Activated T-helper 2 cell treated with anti-CD3 and anti-CD28 coated beads, Interferon-gamma antibody, Interleukin-2, Interleukin-4, amounts not matched to agents 10 μg/mL and 5 μg/mL and 100 μg/mL, durations not matched to agents 14 hours and 24 hours and 36 hours (primary cell): ENCODE measurements around the gene MCAM. TPM values are rescaled to one million over a fixed set of nuclear protein-coding genes. Genes with fewer than 3 reads are reported as not detected.

Experiments
- DNase-seq: peaks from one replicate; pipeline ENCODE4 v3.0.0; 2021; ENCODE audit warnings: low spot score
- H3K27ac Mint-ChIP-seq: one replicate; pipeline ENCODE4 v1.8.0; 2021; ENCODE audit warnings: mixed read lengths
- H3K27me3 Mint-ChIP-seq: one replicate; pipeline ENCODE4 v1.8.0; 2021; ENCODE audit warnings: low read depth, mixed read lengths
- H3K36me3 Mint-ChIP-seq: one replicate; pipeline ENCODE4 v1.8.0; 2021; ENCODE audit warnings: low read depth, mixed read lengths
- H3K4me1 Mint-ChIP-seq: one replicate; pipeline ENCODE4 v1.8.0; 2021; ENCODE audit warnings: low read depth, mixed read lengths
- H3K4me3 Mint-ChIP-seq: one replicate; pipeline ENCODE4 v1.8.0; 2021; ENCODE audit warnings: low read depth, mild to moderate bottlenecking, moderate library complexity, mixed read lengths
- H3K9me3 Mint-ChIP-seq: one replicate; pipeline ENCODE4 v1.8.0; 2021; ENCODE audit warnings: mixed read lengths
- intact Hi-C: fragments of 100-400 bp; cut with micrococcal nuclease; formaldehyde crosslinking; loops from one replicate; pipeline ENCODE4 v1.15.1; 2023
- total RNA-seq: library from RNA; stranded (reverse); gene quantifications from 2 replicates; pipeline ENCODE4 v1.2.3, GENCODE V29; 2022

Gene MCAM
- total RNA-seq, 1 donor from 2014 or later, result 6.0 TPM

- intact Hi-C loops, result no loop called here
- no peaks in the 10 kb centered on the region for H3K9me3 Mint-ChIP-seq
- no peaks in the 10 kb centered on the region for H3K36me3 Mint-ChIP-seq
- H3K4me3 Mint-ChIP-seq, result peak overlapping the region; percentile 48
- peaks cover 16% of the 10 kb centered on the region for H3K4me1 Mint-ChIP-seq
- peaks cover 23% of the 10 kb centered on the region for H3K27me3 Mint-ChIP-seq
- H3K27ac Mint-ChIP-seq, result peak overlapping the region; percentile 82
- DNase-seq, result no peak
These were observed 2.3 kb upstream of the MCAM start for GRCh38 chr11:119319136-119319699.

GRCh38 chr11:119318240-119319135, 1.6 kb upstream of the MCAM start:
- H3K27me3 Mint-ChIP-seq, result peaks cover 25% of the 10 kb centered on the region
- peak overlapping the region; percentile 82 for H3K27ac Mint-ChIP-seq
- peak overlapping the region; percentile 48 for H3K4me3 Mint-ChIP-seq
- DNase-seq, result no peak
- H3K4me1 Mint-ChIP-seq, result peaks cover 13% of the 10 kb centered on the region
- no peaks in the 10 kb centered on the region for H3K9me3 Mint-ChIP-seq
- H3K36me3 Mint-ChIP-seq, result no peaks in the 10 kb centered on the region
- intact Hi-C loops, result no loop called here

- intact Hi-C loops, result no loop called here
- Mint-ChIP-seq H3K9me3 (no peaks in the 10 kb centered on the region), H3K27me3 (peaks cover 25% of the 10 kb centered on the region), H3K36me3 (no peaks in the 10 kb centered on the region), H3K4me3 (peak overlapping the region; percentile 13), H3K4me1 (peaks cover 12% of the 10 kb centered on the region), H3K27ac (no peak overlapping the region)
- no peak for DNase-seq
These were observed 786 bp upstream of the MCAM start for GRCh38 chr11:119317592-119318239.

- Mint-ChIP-seq H3K36me3 (no peaks in the 10 kb centered on the region), H3K4me3 (peak overlapping the region; percentile 56), H3K27ac (no peak overlapping the region), H3K9me3 (no peaks in the 10 kb centered on the region), H3K4me1 (peaks cover 1% of the 10 kb centered on the region), H3K27me3 (peaks cover 25% of the 10 kb centered on the region)
- DNase-seq, result no peak
- intact Hi-C loops, result no loop called here
These were observed 758 bp downstream of the MCAM start for GRCh38 chr11:119316016-119316728.

- DNase-seq, result no peak
- Mint-ChIP-seq H3K4me3 (peak overlapping the region; percentile 56), H3K27me3 (peaks cover 25% of the 10 kb centered on the region), H3K9me3 (no peaks in the 10 kb centered on the region), H3K4me1 (peaks cover 1% of the 10 kb centered on the region), H3K36me3 (no peaks in the 10 kb centered on the region), H3K27ac (no peak overlapping the region)
- intact Hi-C loops, result no loop called here
These were observed 1.6 kb downstream of the MCAM start for GRCh38 chr11:119315131-119316015.

- no peak for DNase-seq
- intact Hi-C loops, result no loop called here
- Mint-ChIP-seq H3K36me3 (no peaks in the 10 kb centered on the region), H3K27me3 (peaks cover 24% of the 10 kb centered on the region), H3K27ac (no peak overlapping the region), H3K9me3 (no peaks in the 10 kb centered on the region), H3K4me1 (peaks cover 1% of the 10 kb centered on the region), H3K4me3 (no peak overlapping the region)
These were observed 2.2 kb downstream of the MCAM start for GRCh38 chr11:119314726-119315125.

GRCh38 chr11:119310682-119311052, 6.3 kb downstream of the MCAM start:
- Mint-ChIP-seq H3K27me3 (peaks cover 12% of the 10 kb centered on the region), H3K36me3 (peaks cover 9% of the 10 kb centered on the region), H3K4me1 (peaks cover 16% of the 10 kb centered on the region), H3K4me3 (no peak overlapping the region), H3K27ac (no peak overlapping the region), H3K9me3 (no peaks in the 10 kb centered on the region)
- DNase-seq, result no peak
- intact Hi-C loops, result no loop called here

- no peak overlapping the region for H3K27ac Mint-ChIP-seq
- intact Hi-C loops, result no loop called here
- DNase-seq, result no peak
- peaks cover 13% of the 10 kb centered on the region for H3K36me3 Mint-ChIP-seq
- peaks cover 21% of the 10 kb centered on the region for H3K4me1 Mint-ChIP-seq
- peaks cover 7% of the 10 kb centered on the region for H3K27me3 Mint-ChIP-seq
- no peak overlapping the region for H3K4me3 Mint-ChIP-seq
- no peaks in the 10 kb centered on the region for H3K9me3 Mint-ChIP-seq
These were observed 6.8 kb downstream of the MCAM start for GRCh38 chr11:119309953-119310681.

- Mint-ChIP-seq H3K4me3 (no peak overlapping the region), H3K9me3 (no peaks in the 10 kb centered on the region), H3K4me1 (peaks cover 24% of the 10 kb centered on the region), H3K27ac (no peak overlapping the region), H3K27me3 (peaks cover 4% of the 10 kb centered on the region), H3K36me3 (peaks cover 18% of the 10 kb centered on the region)
- intact Hi-C loops, result no loop called here
- DNase-seq, result no peak
These were observed 7.5 kb downstream of the MCAM start for GRCh38 chr11:119309411-119309810.

GRCh38 chr11:119307974-119308373, 9.0 kb downstream of the MCAM start:
- H3K27ac Mint-ChIP-seq, result no peak overlapping the region
- no peaks in the 10 kb centered on the region for H3K9me3 Mint-ChIP-seq
- intact Hi-C loops, result loop anchor here (2.0 kb wide), 1 partner anchor 45 kb away; no protein-coding TSS in a partner anchor
- no peaks in the 10 kb centered on the region for H3K27me3 Mint-ChIP-seq
- no peak for DNase-seq
- H3K4me1 Mint-ChIP-seq, result peaks cover 24% of the 10 kb centered on the region
- peaks cover 31% of the 10 kb centered on the region for H3K36me3 Mint-ChIP-seq
- H3K4me3 Mint-ChIP-seq, result no peak overlapping the region

- peak overlapping the region; percentile 92 for H3K27ac Mint-ChIP-seq
- H3K4me3 Mint-ChIP-seq, result no peak overlapping the region
These were observed 9.7 kb downstream of the MCAM start for GRCh38 chr11:119307219-119307618.

More at GRCh38 chr11:119307219-119307618, 9.7 kb downstream of the MCAM start:
- DNase-seq, result no peak
- Mint-ChIP-seq H3K9me3 (no peaks in the 10 kb centered on the region), H3K27me3 (no peaks in the 10 kb centered on the region), H3K36me3 (peaks cover 38% of the 10 kb centered on the region), H3K4me1 (peaks cover 24% of the 10 kb centered on the region)
- intact Hi-C loops, result loop anchor here (2.0 kb wide), 1 partner anchor 44 kb away; no protein-coding TSS in a partner anchor
